Nephron progenitor cell (in vitro differentiated cells): ENCODE data around the gene VPS13D.

Experiments used
- DNase-seq: peaks from one replicate; pipeline ENCODE4 v3.0.0; 2021
- H3K27ac Mint-ChIP-seq: 2 replicates; pipeline ENCODE4 v1.8.0; 2021; ENCODE audit warnings: mild to moderate bottlenecking, moderate library complexity, mixed read lengths
- H3K27me3 Mint-ChIP-seq: 2 replicates; pipeline ENCODE4 v1.8.0; 2021; ENCODE audit warnings: mild to moderate bottlenecking, low read depth, mixed read lengths; ENCODE audit not compliant: poor library complexity
- H3K36me3 Mint-ChIP-seq: 2 replicates; pipeline ENCODE4 v1.8.0; 2021; ENCODE audit warnings: low read depth, mixed read lengths
- H3K4me1 Mint-ChIP-seq: 2 replicates; pipeline ENCODE4 v1.8.0; 2021; ENCODE audit warnings: mixed read lengths
- H3K4me3 Mint-ChIP-seq: 2 replicates; pipeline ENCODE4 v1.8.0; 2021; ENCODE audit warnings: mild to moderate bottlenecking, moderate library complexity, mixed read lengths
- H3K9me3 Mint-ChIP-seq: 2 replicates; pipeline ENCODE4 v1.8.0; 2021; ENCODE audit warnings: mild to moderate bottlenecking, moderate library complexity, mixed read lengths
- TF ChIP-seq, protein P1 (sequence below): fragments of 200-600 bp; sonication (generic); IDR thresholded peaks from 2 replicates; pipeline ENCODE4 v1.5.0; 2021; ENCODE audit warnings: antibody characterized with exemption

The VPS13D gene

DNA sequence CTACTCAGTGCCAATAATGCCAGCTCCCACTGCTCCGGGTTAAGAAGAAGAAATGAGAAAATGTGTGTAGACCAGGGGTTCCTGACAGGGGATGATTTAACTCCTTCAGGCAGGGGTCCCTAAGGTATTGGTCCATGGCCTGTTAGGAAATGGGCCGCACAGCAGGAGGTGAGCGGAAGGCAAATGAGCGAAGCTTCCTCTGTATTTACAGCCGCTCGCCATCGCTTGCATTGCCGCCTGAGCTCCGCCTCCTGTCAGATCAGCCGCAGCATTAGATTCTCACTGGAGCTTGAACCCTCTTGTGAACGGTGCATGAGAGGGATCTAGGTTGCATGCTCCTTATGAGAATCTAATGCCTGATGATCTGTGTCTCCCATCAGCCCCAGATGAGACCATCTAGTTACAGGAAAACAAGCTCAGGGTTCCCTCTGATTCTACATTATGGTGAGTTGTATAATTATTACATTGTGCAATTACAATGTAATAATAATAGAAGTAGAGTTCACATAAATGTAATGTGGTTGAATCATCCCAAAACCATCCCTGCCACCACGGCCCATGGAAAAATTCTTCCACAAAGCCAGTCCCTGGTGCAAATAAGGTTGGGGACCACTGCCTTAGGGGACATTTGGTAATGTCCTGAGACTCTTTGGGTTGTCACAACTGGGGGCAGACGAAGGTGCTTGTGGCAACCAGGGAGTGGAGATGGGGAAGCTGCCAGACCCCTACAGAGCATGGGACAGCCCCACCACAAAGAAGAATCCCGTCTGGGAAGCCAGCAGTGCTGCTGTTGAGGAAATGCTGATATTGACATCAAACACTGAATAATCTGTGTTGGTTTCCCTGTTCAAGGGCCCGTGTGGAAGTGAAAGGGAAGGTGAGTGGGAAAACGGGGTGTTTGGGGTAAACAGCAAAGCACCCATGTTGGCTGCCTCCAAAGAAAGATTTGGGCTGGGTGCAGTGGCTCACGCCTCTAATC lies 327.4 kb downstream of the VPS13D start:
- DNase-seq = no peak
- Mint-ChIP-seq H3K9me3 (peaks cover 31% of the 10 kb centered on the region), H3K36me3 (peaks cover 14% of the 10 kb centered on the region), H3K27ac (peak overlapping the region; percentile 99), H3K27me3 (peaks cover 11% of the 10 kb centered on the region), H3K4me1 (peaks cover 31% of the 10 kb centered on the region), H3K4me3 (peak overlapping the region; percentile 59)
- TF ChIP-seq, protein P1, sequence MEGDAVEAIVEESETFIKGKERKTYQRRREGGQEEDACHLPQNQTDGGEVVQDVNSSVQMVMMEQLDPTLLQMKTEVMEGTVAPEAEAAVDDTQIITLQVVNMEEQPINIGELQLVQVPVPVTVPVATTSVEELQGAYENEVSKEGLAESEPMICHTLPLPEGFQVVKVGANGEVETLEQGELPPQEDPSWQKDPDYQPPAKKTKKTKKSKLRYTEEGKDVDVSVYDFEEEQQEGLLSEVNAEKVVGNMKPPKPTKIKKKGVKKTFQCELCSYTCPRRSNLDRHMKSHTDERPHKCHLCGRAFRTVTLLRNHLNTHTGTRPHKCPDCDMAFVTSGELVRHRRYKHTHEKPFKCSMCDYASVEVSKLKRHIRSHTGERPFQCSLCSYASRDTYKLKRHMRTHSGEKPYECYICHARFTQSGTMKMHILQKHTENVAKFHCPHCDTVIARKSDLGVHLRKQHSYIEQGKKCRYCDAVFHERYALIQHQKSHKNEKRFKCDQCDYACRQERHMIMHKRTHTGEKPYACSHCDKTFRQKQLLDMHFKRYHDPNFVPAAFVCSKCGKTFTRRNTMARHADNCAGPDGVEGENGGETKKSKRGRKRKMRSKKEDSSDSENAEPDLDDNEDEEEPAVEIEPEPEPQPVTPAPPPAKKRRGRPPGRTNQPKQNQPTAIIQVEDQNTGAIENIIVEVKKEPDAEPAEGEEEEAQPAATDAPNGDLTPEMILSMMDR = no peak

DNA sequence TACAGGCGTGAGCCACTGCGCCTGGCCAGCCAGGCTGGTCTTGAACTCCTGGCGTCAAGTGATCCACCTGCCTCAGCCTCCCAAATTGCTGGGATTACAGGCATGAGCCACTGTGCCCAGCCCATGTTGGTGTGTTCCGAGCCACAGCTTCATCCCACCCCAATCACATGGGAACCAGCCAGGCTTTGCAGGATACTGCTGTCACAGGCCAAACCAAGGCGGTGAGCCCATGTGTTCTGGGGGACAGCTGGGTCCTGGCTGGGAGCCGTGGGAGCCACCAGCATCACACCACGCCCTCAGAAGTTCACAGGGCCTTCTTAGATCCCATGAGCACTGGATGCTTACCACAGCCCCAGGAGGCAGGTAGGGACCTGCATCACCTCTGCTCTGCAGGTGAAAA lies 331.3 kb downstream of the VPS13D start:
- TF ChIP-seq, protein P1 = no peak
- H3K9me3 Mint-ChIP-seq = peaks cover 62% of the 10 kb centered on the region
- H3K27ac Mint-ChIP-seq = no peak overlapping the region
- DNase-seq = no peak
- peaks cover 39% of the 10 kb centered on the region for H3K36me3 Mint-ChIP-seq
- H3K4me1 Mint-ChIP-seq = peaks cover 10% of the 10 kb centered on the region
- peaks cover 7% of the 10 kb centered on the region for H3K27me3 Mint-ChIP-seq
- no peak overlapping the region for H3K4me3 Mint-ChIP-seq
